ENCODE results near the gene PTRH2. TPM values are rescaled to one million over a fixed set of nuclear protein-coding genes. Genes with fewer than 3 reads are reported as not detected.

The PTRH2 gene
- total RNA-seq, 1 experiment from 2014 or later, result 40.8 TPM

DNA sequence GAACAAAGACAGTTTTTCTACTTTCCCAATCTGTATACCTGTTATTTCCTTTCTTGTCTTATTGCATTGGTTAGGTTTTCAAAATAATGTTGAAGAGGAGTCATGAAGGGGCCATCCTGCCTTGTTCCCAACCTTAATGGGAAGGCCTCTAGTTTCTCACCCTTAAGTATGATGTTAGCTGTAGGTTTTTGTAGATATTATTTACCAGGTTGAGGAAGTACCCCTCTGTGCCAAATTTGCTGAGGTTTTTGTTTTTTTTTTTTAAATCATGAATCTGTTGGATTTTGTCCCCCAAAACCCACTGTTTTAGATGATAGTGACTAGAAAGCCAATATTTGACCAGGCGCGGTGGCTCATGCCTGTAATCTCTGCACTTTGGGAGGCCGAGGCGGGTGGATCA lies 36.6 kb upstream of the PTRH2 start:
- Histone ChIP-seq H3K23me2 (ENCODE audit: insufficient read length, low read depth, low read length, poor library complexity, severe bottlenecking) (no peaks in the 10 kb centered on the region), H2BK12ac (ENCODE audit: insufficient read length, low read depth, low read length) (no peak overlapping the region), H3K14ac (ENCODE audit: insufficient read depth, low read length) (no peak overlapping the region), H3K9me3 (ENCODE audit: control insufficient read depth, low read depth, low read length) (no peaks in the 10 kb centered on the region), H3K56ac (ENCODE audit: insufficient read length, low read depth, low read length) (no peak overlapping the region), H3K27me3 (ENCODE audit: insufficient read depth, low read length) (no peaks in the 10 kb centered on the region), H2BK5ac (ENCODE audit: insufficient read length, low read length) (no peak overlapping the region), H2BK120ac (ENCODE audit: low read depth, low read length, poor library complexity, severe bottlenecking) (no peak overlapping the region), H4K20me1 (ENCODE audit: control insufficient read depth, insufficient read depth, insufficient read length) (no peaks in the 10 kb centered on the region), H3K18ac (ENCODE audit: insufficient read length, low read depth, low read length) (no peak overlapping the region), H2AFZ (ENCODE audit: low read length) (no peak overlapping the region), H4K91ac (ENCODE audit: insufficient read length, low read depth, low read length) (no peak overlapping the region), H3K4me2 (ENCODE audit: insufficient read depth, insufficient read length, low read length) (no peak overlapping the region), H3K79me1 (ENCODE audit: insufficient read depth, low read depth, low read length, poor library complexity, severe bottlenecking) (no peaks in the 10 kb centered on the region), H3T11ph (ENCODE audit: low read length) (no peak overlapping the region), H3K4ac (ENCODE audit: low read depth, low read length) (no peak overlapping the region), H2BK15ac (ENCODE audit: low read depth, low read length) (no peak overlapping the region), H3K79me2 (ENCODE audit: insufficient read depth, low read length) (no peaks in the 10 kb centered on the region), H3K9ac (ENCODE audit: extremely low read depth, insufficient read length, low read length) (no peak overlapping the region), H2AK5ac (ENCODE audit: insufficient read length, low read length) (no peak overlapping the region), H3K4me1 (ENCODE audit: insufficient read depth, low read length) (no peaks in the 10 kb centered on the region), H3K27ac (ENCODE audit: insufficient read length, low read depth, low read length) (no peak overlapping the region), H4K5ac (ENCODE audit: insufficient read length, low read depth, low read length) (no peak overlapping the region), H2BK20ac (ENCODE audit: low read depth, low read length, poor library complexity, severe bottlenecking) (no peak overlapping the region), H3K23ac (ENCODE audit: insufficient read length, low read depth, low read length) (no peak overlapping the region), H4K8ac (replicated peaks; ENCODE audit: insufficient read length, low read depth, low read length) (no peak overlapping the region)
- no CpG with 5 or more reads among the region's 4 CpGs for WGBS (ENCODE audit: extremely low coverage, insufficient read length, low lambda C conversion rate)
- Mint-ChIP-seq H3K4me3 (no peak overlapping the region), H3K9me3 (peaks cover 12 to 13% of the 10 kb centered on the region in 2 experiments; a peak in 4 of 5 replicates), H3K27ac (no peak overlapping the region), H3K4me1 (no peaks in the 10 kb centered on the region), H3K36me3 (ENCODE audit: insufficient read depth in 1 of 3, low read depth in 3 of 3) (peaks cover 19 to 28% (median 27%) of the 10 kb centered on the region in 3 experiments), H3K27me3 (ENCODE audit: low read depth) (no peaks in the 10 kb centered on the region)
- DNase-seq, result no peak
- TF ChIP-seq, protein P1, sequence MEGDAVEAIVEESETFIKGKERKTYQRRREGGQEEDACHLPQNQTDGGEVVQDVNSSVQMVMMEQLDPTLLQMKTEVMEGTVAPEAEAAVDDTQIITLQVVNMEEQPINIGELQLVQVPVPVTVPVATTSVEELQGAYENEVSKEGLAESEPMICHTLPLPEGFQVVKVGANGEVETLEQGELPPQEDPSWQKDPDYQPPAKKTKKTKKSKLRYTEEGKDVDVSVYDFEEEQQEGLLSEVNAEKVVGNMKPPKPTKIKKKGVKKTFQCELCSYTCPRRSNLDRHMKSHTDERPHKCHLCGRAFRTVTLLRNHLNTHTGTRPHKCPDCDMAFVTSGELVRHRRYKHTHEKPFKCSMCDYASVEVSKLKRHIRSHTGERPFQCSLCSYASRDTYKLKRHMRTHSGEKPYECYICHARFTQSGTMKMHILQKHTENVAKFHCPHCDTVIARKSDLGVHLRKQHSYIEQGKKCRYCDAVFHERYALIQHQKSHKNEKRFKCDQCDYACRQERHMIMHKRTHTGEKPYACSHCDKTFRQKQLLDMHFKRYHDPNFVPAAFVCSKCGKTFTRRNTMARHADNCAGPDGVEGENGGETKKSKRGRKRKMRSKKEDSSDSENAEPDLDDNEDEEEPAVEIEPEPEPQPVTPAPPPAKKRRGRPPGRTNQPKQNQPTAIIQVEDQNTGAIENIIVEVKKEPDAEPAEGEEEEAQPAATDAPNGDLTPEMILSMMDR (conservative IDR thresholded peaks at IDR 0.05), result no peak
